ENCODE data around the gene HK3. TPM values are rescaled to one million over a fixed set of nuclear protein-coding genes. Genes with fewer than 3 reads are reported as not detected.
A peak's percentile ranks its signal among the peaks of the same experiment; 100 is the strongest.

Gene HK3
- total RNA-seq, 2 donors from 2014 or later = 16.9 to 36.2 TPM

DNA sequence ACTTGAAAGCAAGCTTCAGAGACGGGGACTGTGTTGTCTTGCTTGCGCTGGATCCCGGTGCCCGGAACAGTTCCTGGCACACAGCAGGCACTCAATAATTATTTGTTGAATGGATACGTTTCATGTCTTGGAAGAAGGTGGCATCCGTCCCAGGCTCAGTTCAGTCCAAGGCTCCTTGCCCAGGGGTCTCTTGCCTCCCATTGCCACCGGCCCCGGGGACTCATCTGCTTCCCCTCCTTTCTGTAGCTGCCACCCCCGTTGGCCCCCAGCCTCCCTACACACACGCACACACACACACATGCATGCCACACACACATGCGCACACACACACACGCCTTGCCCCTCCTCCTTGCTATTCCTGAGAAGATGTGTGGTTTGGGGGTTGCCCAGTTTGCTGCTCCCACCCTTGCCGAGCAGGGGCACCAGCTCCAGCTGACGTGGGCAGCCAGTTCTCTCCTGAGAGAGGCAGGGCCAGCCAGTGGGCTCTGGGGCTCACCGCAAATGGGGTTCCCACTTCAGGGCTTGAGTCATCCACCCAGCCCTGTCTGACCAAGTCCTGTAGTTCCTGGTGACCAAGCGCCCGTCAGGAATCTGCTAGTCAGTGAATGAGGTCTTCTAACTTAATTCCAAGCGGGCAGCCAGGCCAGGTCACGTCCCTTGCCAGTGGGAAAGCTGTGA is 41.8 kb downstream of the HK3 start:
- intact Hi-C loops (cut with DNase I) = no loop called here
- no peak for DNase-seq (ENCODE audit: low spot score)

DNA sequence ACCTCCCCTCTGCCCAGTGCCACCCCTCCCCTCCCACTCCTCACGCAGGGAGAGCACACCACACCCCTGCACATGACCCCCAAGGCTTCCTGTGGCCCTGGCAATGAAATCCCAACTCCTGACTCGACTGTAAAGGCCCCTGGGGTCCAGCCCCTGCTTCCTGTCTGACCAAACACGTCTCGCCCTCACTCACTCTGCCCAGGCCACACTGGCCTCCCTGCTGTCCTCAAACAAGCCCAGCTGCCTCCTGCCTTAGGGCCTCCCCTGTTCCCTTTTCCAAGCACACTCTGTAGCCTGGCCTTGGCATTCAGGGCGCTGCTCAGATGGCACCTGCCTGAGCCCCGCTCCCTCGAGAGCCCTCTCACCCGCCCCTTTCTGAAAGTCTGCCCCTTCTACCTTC is 42.4 kb downstream of the HK3 start:
- no peak for DNase-seq (ENCODE audit: low spot score)
- intact Hi-C loops (cut with DNase I) = no loop called here

DNA sequence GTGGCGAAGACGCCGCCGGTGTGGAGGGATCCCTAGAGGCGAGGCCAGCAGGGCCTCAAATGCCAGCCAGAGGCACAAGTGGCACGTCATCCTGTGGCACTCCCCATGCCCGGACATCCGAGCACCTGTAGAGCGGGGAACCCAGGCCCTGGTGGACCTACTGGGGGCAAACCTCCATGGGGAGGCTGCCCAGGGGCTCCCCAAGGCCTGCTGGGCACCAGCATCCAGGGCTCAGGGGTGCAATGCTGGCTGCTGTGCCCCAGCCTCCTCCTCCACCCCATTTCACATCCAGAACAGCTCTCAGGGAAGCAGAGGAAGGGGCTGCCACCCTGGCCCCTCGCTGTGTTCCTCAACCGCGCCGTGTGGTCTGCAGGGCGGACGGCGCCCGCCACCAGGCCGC is 43.5 kb downstream of the HK3 start:
- intact Hi-C loops (cut with DNase I) = no loop called here
- no peak for DNase-seq (ENCODE audit: low spot score)

DNA sequence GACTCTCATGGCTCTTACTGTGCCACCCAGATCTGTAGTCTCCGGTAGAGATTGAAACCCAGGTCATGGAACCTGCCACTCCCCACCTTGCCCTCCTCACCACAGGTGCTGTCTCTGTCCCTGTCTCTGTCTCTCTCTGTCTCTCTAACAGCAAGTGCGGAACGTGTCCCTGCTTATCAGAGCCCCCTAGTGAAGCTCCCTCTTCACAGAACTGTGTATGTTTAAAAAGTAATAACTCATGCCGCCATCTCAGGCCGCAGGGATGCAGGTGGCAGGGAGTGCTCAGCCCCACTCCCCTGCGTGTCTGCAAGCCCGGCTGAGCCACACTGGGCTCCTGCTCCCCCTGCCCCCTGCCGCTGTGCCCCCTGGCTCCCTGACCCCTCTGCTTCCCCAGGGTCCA is 45.0 kb downstream of the HK3 start:
- intact Hi-C loops (cut with DNase I) = loop anchor here in 1 of 2 donors (1.0 kb wide), 1 partner anchor 42 kb away; no protein-coding TSS in a partner anchor
- no peak for DNase-seq (ENCODE audit: low spot score)

DNA sequence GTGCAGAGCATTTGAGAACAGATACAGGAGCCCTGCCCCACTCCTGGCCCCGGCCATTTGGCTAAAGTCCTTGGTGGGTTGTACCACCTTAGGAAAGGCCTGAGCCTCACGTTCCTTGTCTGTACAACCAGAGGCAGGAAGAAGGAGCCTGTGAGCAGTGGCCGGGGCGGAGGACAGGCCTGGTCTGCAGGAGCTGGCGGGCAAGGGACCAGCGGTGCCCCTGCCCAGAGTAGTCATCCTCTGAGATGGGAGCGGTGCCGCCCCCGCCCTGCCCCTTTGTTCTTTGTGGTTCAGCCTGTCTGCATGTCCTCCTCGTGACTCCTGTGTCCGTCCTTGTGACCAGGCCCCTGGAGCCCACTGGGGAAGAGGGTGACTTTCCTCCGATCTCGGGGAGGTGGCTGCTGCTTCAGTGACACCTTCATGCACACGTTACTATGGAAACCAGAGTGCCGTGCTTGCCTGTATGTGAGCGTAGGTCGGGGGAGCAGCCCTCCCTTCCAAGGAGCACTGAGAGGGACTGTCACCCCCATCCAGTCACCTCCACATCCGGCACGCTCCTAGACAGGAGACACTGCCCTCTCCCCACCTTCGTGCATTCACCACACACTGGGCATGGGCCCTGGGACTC is 45.9 kb downstream of the HK3 start:
- no peak for DNase-seq (ENCODE audit: low spot score)
- intact Hi-C loops (cut with DNase I) = no loop called here

DNA sequence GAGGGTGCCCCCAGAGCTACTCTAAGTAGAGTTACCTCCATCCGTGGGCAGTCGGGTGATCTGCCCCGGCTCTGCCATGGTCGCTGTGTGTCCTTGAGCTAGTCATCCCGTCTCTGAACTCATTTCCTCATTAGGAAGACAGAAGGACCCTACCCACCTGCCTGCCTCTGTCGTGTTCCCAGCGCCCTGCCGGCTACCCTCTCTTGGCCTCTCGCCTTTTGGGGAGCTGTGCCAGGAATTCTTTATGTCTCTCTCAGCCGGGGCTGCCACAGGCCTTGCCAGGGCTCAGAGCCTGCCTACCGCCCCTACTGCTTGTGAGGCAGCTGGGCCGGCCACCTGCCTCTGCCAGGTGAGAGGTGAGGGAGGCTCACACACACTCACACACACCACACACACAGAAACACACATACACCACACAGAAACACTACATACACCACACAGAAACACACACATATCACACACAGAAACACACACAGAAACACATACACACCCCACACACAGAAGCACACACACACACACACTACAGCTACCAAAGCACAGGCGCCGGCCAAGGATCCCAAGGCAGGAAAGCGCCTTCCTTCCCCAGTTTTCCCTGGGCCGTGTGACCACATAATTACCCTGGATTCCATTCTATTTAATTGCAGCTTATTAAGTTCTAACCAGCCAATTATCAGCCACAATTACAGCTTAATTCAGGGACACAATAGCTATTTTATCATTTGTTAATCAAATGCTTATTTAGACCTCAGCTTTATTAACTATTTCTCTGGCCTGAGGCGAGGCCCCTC is 47.1 kb downstream of the HK3 start:
- no peak for DNase-seq (ENCODE audit: low spot score)
- intact Hi-C loops (cut with DNase I) = no loop called here

DNA sequence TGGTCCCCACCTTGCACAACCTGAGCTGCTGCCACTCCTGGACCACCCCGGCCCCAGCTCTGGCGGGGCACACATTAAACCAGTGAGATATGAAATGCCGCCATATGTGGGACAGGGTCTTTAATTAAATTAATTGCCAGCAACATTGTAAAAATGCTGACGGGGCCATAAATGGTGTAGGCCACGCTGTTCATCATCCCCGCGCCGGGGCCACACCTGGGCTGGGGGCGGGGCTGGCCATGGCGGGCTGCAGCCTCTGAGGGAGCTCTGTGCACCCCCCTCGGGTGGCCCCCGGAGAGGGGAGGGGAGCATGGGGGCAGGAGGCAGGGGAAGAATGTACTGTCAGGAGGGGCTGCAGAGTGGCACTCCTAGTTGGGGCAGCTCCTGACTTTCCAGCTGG is 47.8 kb downstream of the HK3 start:
- intact Hi-C loops (cut with DNase I) = no loop called here
- DNase-seq (ENCODE audit: low spot score) = no peak

DNA sequence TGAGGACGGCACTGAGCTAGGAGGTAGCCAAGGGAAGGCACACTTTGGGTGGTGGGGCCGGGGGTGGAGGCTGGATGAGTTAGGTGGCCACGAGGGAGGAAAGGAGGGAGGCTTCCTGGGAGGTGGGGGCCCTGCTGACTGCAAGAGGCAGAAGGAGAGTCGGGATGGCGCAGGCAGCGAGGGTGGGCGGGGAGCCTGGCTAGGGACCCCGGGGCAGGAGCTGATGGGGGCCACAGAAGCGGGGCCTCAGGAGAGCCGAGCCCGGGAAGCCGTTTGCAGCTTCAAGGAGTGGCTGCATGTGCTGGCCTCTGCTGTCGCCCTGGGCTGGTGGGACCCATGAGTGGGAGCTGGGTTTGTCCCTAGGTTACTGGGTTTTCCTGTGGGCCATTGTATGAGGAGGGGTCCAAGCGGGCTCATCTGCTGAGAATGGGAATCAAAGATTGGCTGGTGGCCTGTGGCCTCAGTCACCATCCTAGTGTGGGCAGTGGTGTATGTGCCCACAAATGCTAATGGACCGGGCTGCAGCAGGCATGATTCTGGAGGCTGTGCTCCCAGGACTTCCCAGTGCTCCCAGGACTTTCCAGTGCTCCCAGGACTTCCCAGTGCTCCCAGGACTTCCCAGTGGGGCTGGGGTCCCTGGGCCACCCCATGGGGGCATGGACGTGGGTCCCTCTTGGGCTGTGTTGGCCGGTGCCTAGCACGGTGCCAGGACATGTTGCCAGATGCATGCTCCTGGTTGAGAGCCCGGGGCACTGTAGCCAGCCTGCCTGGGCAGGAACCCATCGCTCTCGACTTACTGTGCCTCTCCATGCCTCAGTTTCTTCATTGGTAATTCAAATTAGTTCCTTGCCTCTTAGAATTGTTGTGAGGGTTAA is 48.5 kb downstream of the HK3 start:
- intact Hi-C loops (cut with DNase I) = no loop called here
- DNase-seq (ENCODE audit: low spot score) = no peak

DNA sequence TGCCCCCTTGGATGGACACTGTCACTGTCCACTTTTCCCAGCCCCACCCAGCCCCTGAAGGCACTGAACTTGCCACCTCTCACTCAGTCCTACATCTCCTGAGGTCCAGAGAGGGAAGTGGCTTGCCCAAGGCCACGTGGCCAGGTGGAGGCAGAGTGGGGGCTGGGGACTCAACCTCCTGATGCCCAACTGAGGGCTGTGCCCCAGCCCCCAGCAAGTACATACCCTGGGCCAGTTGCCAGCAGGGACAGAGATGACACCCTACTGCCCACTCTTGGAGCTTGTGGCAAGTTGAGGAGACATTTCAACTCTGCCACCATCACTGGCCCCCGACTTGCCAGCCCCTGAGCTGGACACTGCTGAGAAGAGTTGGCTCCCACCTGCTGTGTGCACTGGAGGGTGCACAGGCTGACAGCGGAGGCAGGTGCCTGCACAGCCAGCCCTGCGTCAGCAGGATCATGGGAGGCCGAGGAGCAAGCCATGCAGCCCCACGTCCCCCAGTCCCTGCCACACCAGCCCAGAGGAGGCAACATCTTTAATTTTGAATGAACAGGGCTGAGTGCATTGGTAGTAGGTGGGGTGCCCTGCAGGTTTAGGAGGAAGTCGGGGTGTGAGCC is 49.4 kb downstream of the HK3 start:
- intact Hi-C loops (cut with DNase I) = no loop called here
- DNase-seq (ENCODE audit: low spot score) = no peak

DNA sequence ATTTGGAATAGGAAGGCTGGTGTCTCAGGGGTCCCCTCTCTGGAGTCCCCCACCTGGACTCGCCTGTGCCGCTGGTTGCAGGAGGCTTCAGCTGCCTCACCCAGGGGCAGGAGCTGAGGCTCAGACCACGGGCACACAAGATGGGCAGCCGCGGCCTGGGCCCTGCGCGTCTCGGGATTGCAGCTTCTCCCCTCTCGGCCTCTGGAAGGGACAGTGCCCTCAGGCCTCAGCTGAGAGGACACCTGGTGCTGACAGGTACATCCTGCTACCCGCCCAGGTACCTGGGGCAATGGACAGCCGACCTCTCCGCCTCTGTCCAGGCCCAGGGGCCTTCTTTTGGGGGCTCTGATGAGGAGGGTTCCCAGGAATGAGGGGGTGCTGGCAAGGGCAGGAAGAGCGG is 50.5 kb downstream of the HK3 start:
- intact Hi-C loops (cut with DNase I) = no loop called here

DNA sequence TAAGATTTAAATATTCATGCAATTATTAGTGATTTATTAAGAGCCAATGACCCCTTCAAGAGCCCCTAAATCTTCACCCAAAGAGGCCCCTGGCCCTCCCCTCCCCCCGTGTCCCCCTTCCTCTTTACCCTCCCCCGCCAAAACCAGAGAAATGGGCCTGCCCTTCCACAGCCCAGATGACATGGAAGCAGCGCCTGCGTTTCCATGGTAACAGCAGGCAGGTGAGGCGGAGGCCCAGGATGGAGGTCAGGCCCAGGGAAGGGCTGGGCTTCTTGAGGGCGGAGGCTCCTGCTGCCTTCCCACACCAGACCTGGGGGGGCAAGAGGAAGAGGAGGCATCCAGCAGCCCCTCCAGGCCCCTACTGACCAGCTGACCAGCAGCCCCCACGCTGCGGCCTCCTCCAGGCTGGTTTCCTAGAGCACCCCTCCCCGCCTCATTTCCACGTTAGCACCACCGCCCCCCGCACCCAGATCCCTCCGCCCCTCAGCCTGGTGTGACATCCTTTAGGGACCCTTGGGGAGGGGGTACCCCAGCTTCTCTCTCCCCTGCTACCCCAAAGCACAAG is 51.3 kb downstream of the HK3 start:
- no peak for DNase-seq (ENCODE audit: low spot score)
- intact Hi-C loops (cut with DNase I) = no loop called here

More for the DNA sequence above, 50.5 kb downstream of the HK3 start:
- DNase-seq (ENCODE audit: low spot score) = no peak

DNA sequence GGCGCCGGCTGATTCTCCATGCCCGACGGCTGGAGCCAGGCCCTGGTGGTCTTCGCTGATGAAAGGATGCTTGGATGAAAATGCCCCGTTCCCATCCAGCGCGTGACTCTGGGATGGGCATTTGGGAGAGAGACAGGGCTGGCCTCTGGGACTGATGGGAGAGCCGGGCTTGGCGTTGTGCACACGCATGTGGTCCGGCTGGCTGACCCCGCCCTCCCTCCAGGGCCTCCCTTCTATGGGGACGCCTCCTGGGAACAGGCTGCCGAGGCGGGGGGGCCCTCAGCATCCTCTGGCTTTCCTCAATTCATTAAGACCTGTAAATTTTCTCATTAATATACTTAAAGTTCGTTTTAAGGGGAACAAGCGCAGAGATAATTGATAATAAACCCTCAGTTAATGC is 52.0 kb downstream of the HK3 start:
- DNase-seq (ENCODE audit: low spot score) = no peak
- intact Hi-C loops (cut with DNase I) = no loop called here

DNA sequence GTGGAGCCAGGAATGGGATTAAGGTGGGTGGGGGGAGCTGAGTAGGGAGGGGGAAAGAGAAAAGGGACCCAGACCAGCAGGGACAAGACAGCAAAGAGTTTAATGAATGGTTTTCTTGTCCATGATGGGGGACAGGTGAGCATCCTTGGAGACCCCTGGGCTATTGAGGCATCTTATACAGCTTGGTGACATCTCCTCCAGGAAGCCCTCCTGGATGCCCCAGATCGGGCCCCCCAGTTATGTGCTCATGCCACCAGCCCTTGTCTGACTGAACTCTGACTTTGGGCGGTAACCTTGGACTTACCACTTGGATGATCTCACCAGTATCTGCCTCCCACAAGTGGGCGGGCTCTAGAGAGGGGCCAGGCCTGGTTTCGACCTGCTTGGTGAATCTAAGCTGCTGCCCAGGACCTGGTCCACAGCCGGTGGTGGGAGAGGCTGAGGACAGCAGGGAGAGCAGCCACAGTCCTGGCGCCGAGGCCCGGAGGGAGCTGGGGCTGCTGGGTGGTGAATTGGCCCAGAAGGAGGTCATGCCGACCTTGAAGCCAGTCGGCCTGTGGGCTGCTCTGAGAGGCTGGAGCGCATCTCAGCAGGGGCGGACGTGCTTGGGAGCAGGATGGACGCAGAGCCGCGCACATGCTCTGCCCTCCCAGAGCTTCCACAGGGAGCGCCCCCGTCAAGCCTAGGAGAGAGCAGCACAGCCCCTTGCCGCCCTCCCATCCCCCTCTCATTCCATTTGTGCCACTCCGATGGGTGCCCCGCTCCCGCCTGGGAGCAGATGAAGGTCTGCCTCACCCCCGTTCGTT is 52.6 kb downstream of the HK3 start:
- DNase-seq (ENCODE audit: low spot score) = no peak
- intact Hi-C loops (cut with DNase I) = no loop called here

DNA sequence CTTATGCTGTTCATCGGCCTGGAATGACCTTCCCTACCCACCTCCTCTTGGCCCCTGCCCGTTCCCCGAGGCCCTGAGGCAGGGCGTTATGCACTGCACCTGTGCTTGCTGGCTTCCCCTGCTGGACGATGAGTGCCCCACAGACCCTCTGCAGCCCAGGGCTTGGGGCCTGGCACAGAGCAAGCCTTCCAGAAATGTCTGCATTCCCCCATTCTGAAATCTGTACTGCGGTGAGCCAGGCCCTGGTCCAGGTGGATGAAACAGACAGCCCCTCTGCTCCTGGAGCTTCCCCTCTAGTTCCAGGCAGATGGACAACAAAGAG is 53.8 kb downstream of the HK3 start:
- intact Hi-C loops (cut with DNase I) = no loop called here
- no peak for DNase-seq (ENCODE audit: low spot score)

DNA sequence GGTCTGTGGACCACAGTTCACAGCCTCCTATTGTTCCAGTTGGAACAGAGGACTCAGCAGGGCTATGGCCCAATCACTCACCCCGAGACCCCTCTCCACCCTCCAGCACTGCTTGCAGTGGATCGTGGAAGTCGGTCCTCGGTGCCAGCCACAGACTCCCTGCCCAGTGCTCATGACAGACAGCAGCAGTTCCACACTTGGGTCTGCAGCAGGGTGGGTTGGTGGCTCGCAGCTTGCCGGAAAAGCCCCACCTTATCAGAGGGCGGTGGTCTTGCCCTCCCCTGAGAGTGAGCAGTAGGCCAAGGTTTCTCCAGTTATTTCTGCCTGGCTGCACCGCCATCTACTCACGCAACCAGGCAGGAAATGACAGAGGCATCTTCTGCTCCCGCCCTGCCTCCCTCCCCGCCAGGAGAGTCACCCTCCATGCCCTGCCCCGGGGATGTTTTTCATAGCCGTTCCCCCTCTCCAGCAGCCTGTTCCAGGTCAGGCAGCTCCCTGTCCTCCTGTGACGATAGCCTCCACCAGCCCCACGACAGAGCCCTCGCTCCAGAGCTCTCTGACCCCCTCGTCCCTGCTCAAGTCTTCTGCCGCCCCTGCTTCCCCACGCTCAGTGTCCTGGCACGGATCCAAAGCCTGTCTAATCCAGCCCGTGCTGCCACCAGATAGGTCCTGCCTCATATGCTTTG is 54.3 kb downstream of the HK3 start:
- intact Hi-C loops (cut with DNase I) = no loop called here

DNA sequence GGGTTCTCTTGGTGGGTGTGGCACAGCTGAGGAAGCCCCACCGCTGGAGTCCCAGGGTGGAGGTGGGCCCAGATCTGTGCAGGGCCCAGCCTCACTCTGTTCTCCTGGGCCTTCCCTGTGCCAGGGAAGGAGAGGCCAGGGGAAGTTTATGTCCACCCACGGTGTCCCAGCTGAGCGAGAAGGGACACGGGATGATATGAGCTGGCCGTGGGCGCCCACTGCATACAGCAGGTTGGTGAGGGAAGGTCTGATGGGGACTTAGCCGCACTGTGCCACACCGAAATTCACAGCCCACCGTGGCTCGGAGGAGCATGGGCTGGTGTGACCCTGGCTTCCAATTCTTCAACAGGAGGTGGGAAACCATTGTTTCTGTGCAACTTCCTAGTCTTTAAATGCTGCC is 54.9 kb downstream of the HK3 start:
- DNase-seq (ENCODE audit: low spot score) = no peak
- intact Hi-C loops (cut with DNase I) = no loop called here

More for the DNA sequence above, 54.3 kb downstream of the HK3 start:
- DNase-seq (ENCODE audit: low spot score) = no peak

DNA sequence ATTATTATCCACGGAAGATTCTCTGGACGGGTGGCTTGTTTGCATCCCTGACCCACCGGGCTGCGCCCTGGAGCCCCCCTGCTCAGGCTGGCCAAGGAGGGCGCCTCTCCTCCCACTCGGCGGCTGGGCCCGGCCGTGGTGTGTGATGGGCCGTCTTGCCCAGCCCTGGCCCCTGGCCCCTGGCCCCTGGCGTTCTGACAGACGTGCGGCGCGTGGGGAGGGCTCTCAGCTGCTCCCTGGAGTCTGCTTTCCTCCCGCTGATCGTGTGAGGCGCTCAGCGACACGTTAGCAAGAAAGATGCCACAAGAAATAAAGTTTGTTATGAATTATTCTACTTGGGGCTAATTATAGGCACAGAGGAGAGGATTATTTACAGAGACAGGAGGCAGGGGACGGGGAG is 55.5 kb downstream of the HK3 start:
- intact Hi-C loops (cut with DNase I) = no loop called here
- no peak for DNase-seq (ENCODE audit: low spot score)

DNA sequence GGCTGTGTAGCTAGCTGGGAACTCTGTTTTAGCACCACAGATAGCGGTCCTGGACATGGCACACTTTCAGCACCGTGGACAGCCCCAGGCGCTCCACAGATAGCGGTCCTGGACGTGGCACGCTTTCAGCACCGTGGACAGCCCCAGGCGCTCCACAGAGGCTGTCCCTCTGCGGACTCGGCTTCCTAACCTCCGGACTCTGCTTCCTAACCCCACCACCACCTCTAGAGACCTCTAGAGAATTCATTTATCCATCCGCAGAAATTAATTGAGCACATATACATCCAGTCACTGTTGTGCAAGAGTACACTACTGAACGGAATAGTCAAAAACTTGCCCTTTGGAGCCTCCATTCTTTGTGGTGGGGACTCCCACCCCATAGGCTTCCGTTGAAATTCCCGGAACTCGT is 61.4 kb downstream of the HK3 start:
- peak; percentile 96 for DNase-seq (ENCODE audit: low spot score)
- intact Hi-C loops (cut with DNase I) = no loop called here
